ENCODE data around the gene SLC15A3. TPM values are rescaled to one million over a fixed set of nuclear protein-coding genes. Genes with fewer than 3 reads are reported as not detected.

The SLC15A3 gene
- total and polyA plus RNA-seq, 2 experiments from 2014 or later, result 14.2 to 15.8 TPM

GRCh38 chr11:60985991-60986915, 34.3 kb upstream of the SLC15A3 start:
- no peak for TF ChIP-seq POLR2AphosphoS5 (IDR thresholded peaks at IDR 0.05; ENCODE audit: low read depth)
- TF ChIP-seq NANOG (IDR thresholded peaks at IDR 0.05; ENCODE audit: borderline replicate concordance), result no peak
- TF ChIP-seq CREB1 (CRISPR knock-in tag; IDR thresholded peaks at IDR 0.05; ENCODE audit: low read depth), result no peak
- no peak for TF ChIP-seq STAT1 (IDR thresholded peaks at IDR 0.05; ENCODE audit: unreplicated experiment)
- TF ChIP-seq REST (IDR thresholded peaks at IDR 0.05; ENCODE audit: unreplicated experiment), result no peak
- no peak for TF ChIP-seq CTCF (conservative IDR thresholded peaks at IDR 0.05; ENCODE audit: low read depth in 2 of 2)
- TF ChIP-seq ZNF114 (CRISPR knock-in tag; IDR thresholded peaks at IDR 0.05), result no peak
- H3K4me2 ChIP-seq, result no peak overlapping the region
- H3K4me3 ChIP-seq, result no peak overlapping the region
- no peak overlapping the region for H3K27ac ChIP-seq (ENCODE audit: low read depth)
- no peaks in the 10 kb centered on the region for H3K9me3 Mint-ChIP-seq
- H3K27ac Mint-ChIP-seq, result no peak overlapping the region; the same call in 1 of the 2 replicates
- H3F3A ChIP-seq (replicated peaks; ENCODE audit: low read depth), result no peaks in the 10 kb centered on the region
- H3K4me3 Mint-ChIP-seq, result no peak overlapping the region
- H3K36me3 ChIP-seq (ENCODE audit: insufficient read depth), result no peaks in the 10 kb centered on the region
- H3K27me3 ChIP-seq (ENCODE audit: insufficient read depth), result no peaks in the 10 kb centered on the region
- H3K36me3 Mint-ChIP-seq (ENCODE audit: low read depth), result no peaks in the 10 kb centered on the region
- no peak for DNase-seq (ENCODE audit: low spot score)
- H2AFZ ChIP-seq, result no peak overlapping the region
- ATAC-seq, result no peak
- peaks cover 5% of the 10 kb centered on the region for H3K27me3 Mint-ChIP-seq (ENCODE audit: insufficient read depth, low read depth, poor library complexity)
- H3K79me2 ChIP-seq (replicated peaks; ENCODE audit: insufficient read depth), result no peaks in the 10 kb centered on the region
- H3K4me1 Mint-ChIP-seq, result no peaks in the 10 kb centered on the region
- no peaks in the 10 kb centered on the region for H4K20me1 ChIP-seq (replicated peaks; ENCODE audit: insufficient read depth)
- H3K4me1 ChIP-seq (ENCODE audit: insufficient read depth), result no peaks in the 10 kb centered on the region
- no peaks in the 10 kb centered on the region for H3K9me2 ChIP-seq (ENCODE audit: insufficient read depth)

GRCh38 chr11:60985501-60985900, 33.5 kb upstream of the SLC15A3 start:
- Histone ChIP-seq H3K79me2 (replicated peaks; ENCODE audit: insufficient read depth) (no peaks in the 10 kb centered on the region), H3K27me3 (ENCODE audit: insufficient read depth) (no peaks in the 10 kb centered on the region), H3F3A (replicated peaks; ENCODE audit: low read depth) (no peaks in the 10 kb centered on the region), H3K4me2 (no peak overlapping the region), H2AFZ (no peak overlapping the region), H4K20me1 (replicated peaks; ENCODE audit: insufficient read depth) (no peaks in the 10 kb centered on the region), H3K27ac (ENCODE audit: low read depth) (no peak overlapping the region), H3K4me1 (ENCODE audit: insufficient read depth) (no peaks in the 10 kb centered on the region), H3K36me3 (ENCODE audit: insufficient read depth) (no peaks in the 10 kb centered on the region), H3K9me2 (ENCODE audit: insufficient read depth) (no peaks in the 10 kb centered on the region), H3K4me3 (no peak overlapping the region)
- no peaks in the 10 kb centered on the region for H3K36me3 Mint-ChIP-seq (ENCODE audit: low read depth)
- DNase-seq (ENCODE audit: low spot score) (no peak), ATAC-seq (no peak)
- no peaks in the 10 kb centered on the region for H3K9me3 Mint-ChIP-seq
- no peaks in the 10 kb centered on the region for H3K4me1 Mint-ChIP-seq
- peaks cover 5% of the 10 kb centered on the region for H3K27me3 Mint-ChIP-seq (ENCODE audit: insufficient read depth, low read depth, poor library complexity)
- H3K27ac Mint-ChIP-seq, result no peak overlapping the region
- no peak overlapping the region for H3K4me3 Mint-ChIP-seq
- TF ChIP-seq EZH2 (IDR thresholded peaks at IDR 0.05; ENCODE audit: low read depth, unreplicated experiment) (no peak), ZNF114 (CRISPR knock-in tag; IDR thresholded peaks at IDR 0.05) (no peak), REST (IDR thresholded peaks at IDR 0.05; ENCODE audit: unreplicated experiment) (no peak), NANOG (IDR thresholded peaks at IDR 0.05; ENCODE audit: borderline replicate concordance) (no peak), POLR2AphosphoS5 (IDR thresholded peaks at IDR 0.05; ENCODE audit: low read depth) (no peak), STAT1 (IDR thresholded peaks at IDR 0.05; ENCODE audit: unreplicated experiment) (no peak), CREB1 (CRISPR knock-in tag; IDR thresholded peaks at IDR 0.05; ENCODE audit: low read depth) (no peak), JUNB (IDR thresholded peaks at IDR 0.05; ENCODE audit: unreplicated experiment) (no peak), ETS1 (IDR thresholded peaks at IDR 0.05) (no peak), EZH2phosphoT487 (IDR thresholded peaks at IDR 0.05; ENCODE audit: unreplicated experiment) (no peak), ZNF331 (CRISPR knock-in tag; IDR thresholded peaks at IDR 0.05; ENCODE audit: low read depth) (no peak)
